Lung (tissue), 12 donors: ENCODE results near the gene C1QTNF7. TPM values are rescaled to one million over a fixed set of nuclear protein-coding genes. Genes with fewer than 3 reads are reported as not detected.

Experiments used
- ATAC-seq: fragments of 200-7000 bp; cut with Tn5 transposase; one replicate; pipeline ENCODE4 v1.9.1; 2020; ENCODE audit warnings: moderate number of reproducible peaks; ENCODE audit not compliant: insufficient read depth, low FRiP score
- DNase-seq, 3 donors: peaks; one replicate each; pipeline ENCODE4 v3.0.0-alpha.2; 2013 to 2017
- H3K27ac ChIP-seq, 2 donors: one replicate each; pipeline ENCODE4 v1.5.1; 2013; ENCODE audit warnings: mild to moderate bottlenecking in 2 of 2, moderate library complexity in 2 of 2, control low read depth in 1 of 2, inconsistent platforms in 1 of 2, low read depth in 1 of 2, low read length in 1 of 2
- H3K27me3 ChIP-seq, 3 donors: one replicate each; pipeline ENCODE4 v1.5.1; 2013; ENCODE audit warnings: low read length in 2 of 3; ENCODE audit not compliant: control insufficient read depth in 3 of 3, insufficient read depth in 3 of 3
- H3K36me3 ChIP-seq, 4 donors: one replicate each; pipeline ENCODE4 v1.5.1; 2013; ENCODE audit warnings: low read length in 4 of 4, mild to moderate bottlenecking in 1 of 4, moderate library complexity in 1 of 4; ENCODE audit not compliant: control insufficient read depth in 4 of 4, insufficient read depth in 4 of 4
- H3K4me1 ChIP-seq, 5 donors: one replicate each; pipeline ENCODE4 v1.5.1; 2013; ENCODE audit warnings: low read length in 5 of 5, mild to moderate bottlenecking in 2 of 5, moderate library complexity in 1 of 5; ENCODE audit not compliant: control insufficient read depth in 5 of 5, insufficient read depth in 5 of 5
- H3K4me3 ChIP-seq: one replicate; pipeline ENCODE4 v1.5.1; 2013; ENCODE audit warnings: mild to moderate bottlenecking, control low read depth, moderate library complexity
- H3K9ac ChIP-seq, 2 donors: one replicate each; pipeline ENCODE4 v1.5.1; 2013; ENCODE audit warnings: low read length in 2 of 2, control low read depth in 1 of 2; ENCODE audit not compliant: insufficient read depth in 1 of 2
- H3K9me3 ChIP-seq, 4 donors: one replicate each; pipeline ENCODE4 v1.5.1; 2013; ENCODE audit warnings: low read length in 3 of 4, mild to moderate bottlenecking in 1 of 4, moderate library complexity in 1 of 4; ENCODE audit not compliant: control insufficient read depth in 4 of 4, insufficient read depth in 3 of 4
- WGBS, 2 donors: extraction: QIAGEN DNeasy Blood & Tissue Kit; methylation state at CpG; one replicate each; pipeline ENCODE4 v1.1.7; 2013; 5-methylcytosine and 5-hydroxymethylcytosine counted together
- polyA plus RNA-seq, 2 donors: library from polyadenylated mRNA; stranded (reverse); fragments of 200-250 nt; gene quantifications; one replicate each; pipeline ENCODE4 v1.2.1, GENCODE V29; 2013
- total RNA-seq, 2 donors: library from RNA; depleted of rRNA in 1 of 2; stranded (reverse); fragments of >200 nt in 1 of 2; gene quantifications; one replicate each; pipeline ENCODE4 v1.2.1, GENCODE V29; 2014 to 2021
- TF ChIP-seq, protein P1 (sequence below): IDR thresholded peaks from 2 replicates; pipeline ENCODE4 v1.5.1; 2012; ENCODE audit warnings: mild to moderate bottlenecking; ENCODE audit errors: control extremely low read depth, extremely low read depth
- donor health status: control.
- donor health status: control.
- donor health status: Bipolar disorder and iron deficiency.
- donor health status: healthy.
- donor health status: DM: yes; HTN: yes; CAD: no.

Gene C1QTNF7
- total and polyA plus RNA-seq, 4 donors: 0.38 to 10.5 (median 2.3) TPM

DNA sequence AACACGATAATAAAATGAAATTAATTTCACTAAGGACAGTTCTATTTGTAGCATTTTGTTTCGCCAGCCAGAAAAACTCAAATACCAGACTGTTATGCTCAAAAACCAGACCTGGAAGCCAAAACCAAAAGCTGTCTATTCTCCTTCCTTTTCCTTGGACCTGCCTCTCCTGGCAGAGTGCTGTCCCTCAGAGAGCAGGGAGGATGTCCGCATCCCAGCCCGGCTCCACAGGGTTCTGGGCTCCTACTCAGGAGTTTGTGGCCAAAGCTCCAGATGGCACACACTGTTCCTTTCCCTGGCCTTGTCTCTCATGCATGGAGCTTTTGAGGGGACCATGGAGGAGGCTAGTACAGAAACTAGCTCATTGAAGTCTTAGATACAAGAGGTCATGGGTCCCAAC is 41.9 kb upstream of the C1QTNF7 start:
- DNase-seq (no peak), ATAC-seq (no peak)
- TF ChIP-seq, protein P1, sequence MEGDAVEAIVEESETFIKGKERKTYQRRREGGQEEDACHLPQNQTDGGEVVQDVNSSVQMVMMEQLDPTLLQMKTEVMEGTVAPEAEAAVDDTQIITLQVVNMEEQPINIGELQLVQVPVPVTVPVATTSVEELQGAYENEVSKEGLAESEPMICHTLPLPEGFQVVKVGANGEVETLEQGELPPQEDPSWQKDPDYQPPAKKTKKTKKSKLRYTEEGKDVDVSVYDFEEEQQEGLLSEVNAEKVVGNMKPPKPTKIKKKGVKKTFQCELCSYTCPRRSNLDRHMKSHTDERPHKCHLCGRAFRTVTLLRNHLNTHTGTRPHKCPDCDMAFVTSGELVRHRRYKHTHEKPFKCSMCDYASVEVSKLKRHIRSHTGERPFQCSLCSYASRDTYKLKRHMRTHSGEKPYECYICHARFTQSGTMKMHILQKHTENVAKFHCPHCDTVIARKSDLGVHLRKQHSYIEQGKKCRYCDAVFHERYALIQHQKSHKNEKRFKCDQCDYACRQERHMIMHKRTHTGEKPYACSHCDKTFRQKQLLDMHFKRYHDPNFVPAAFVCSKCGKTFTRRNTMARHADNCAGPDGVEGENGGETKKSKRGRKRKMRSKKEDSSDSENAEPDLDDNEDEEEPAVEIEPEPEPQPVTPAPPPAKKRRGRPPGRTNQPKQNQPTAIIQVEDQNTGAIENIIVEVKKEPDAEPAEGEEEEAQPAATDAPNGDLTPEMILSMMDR: no peak
- Histone ChIP-seq H3K4me3 (no peak overlapping the region), H3K36me3 (peaks cover 0 to 4% (median 0%) of the 10 kb centered on the region in 4 donors), H3K9me3 (no peaks in the 10 kb centered on the region), H3K4me1 (peaks cover 0 to 5% (median 0%) of the 10 kb centered on the region in 5 donors), H3K27me3 (no peaks in the 10 kb centered on the region), H3K27ac (no peak overlapping the region), H3K9ac (no peak overlapping the region)
- 84 to 92% methylated on average over 4 of the region's 4 CpGs for WGBS, 2 donors

DNA sequence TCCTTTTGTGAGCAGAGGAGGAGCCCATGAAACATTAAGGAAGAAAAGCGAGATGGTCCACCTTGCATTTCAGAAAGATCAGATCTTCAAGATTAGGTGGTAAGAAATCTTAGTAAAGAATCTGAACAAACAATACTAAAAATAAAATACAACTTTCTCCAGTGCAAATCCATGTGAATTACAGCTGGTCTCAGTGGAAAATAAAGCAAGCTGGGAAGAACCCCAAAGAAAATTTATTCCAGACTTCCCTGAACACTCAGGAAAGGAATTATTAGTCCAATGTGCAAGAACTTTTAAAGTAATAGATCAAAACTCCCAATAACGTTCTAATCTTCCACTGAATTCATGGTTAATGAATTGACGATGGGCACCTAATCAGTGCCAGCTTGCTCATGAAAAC is 37.3 kb upstream of the C1QTNF7 start:
- Histone ChIP-seq H3K36me3 (no peaks in the 10 kb centered on the region), H3K9me3 (no peaks in the 10 kb centered on the region), H3K27me3 (no peaks in the 10 kb centered on the region), H3K4me3 (no peak overlapping the region), H3K27ac (no peak overlapping the region), H3K9ac (no peak overlapping the region), H3K4me1 (peaks cover 0 to 2% (median 0%) of the 10 kb centered on the region in 5 donors)
- ATAC-seq: no peak
- no peak for DNase-seq
- TF ChIP-seq, protein P1: no peak
- 85 to 88% methylated on average over 3 of the region's 3 CpGs for WGBS, 2 donors

DNA sequence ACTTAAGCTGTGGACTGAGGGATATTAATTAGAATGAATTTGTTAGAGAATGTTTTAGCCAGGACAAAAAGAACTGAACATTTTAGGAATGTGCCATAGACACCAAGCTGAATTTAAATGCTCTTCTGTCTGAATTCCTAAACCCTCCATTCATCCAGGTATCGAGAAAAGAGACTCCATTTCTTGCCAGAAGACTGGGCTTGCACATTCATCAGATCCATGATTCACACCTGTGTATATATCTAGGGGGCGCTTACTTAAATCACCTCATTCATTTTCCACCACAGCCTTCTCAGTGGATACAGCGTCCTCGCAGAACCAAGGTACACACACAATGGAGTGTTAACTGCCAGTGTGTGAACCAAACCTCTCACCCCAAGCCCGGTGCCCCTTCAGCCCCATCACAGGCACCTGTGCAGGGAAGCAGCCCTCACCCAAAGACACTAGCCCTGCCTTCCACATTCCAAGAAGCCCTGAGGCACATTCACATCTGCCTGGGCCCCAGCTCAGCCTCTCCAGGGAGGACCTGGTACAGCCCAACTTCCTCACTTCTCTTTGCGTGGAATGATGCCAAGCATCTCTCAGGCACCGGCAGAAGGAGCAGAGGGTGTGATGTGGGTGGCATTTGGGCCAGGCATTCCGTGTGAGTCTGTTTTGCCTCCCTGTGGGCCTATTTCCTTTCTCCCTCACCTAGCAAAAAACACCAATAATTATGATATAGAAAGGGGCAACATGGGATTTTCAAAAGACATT is 35.6 kb upstream of the C1QTNF7 start:
- ATAC-seq (no peak), DNase-seq (no peak)
- no peak overlapping the region for H3K9ac ChIP-seq
- H3K27me3 ChIP-seq: no peaks in the 10 kb centered on the region
- H3K4me1 ChIP-seq: peaks cover 0 to 4% (median 0%) of the 10 kb centered on the region in 5 donors
- 84 to 85% methylated on average over 8 of the region's 8 CpGs for WGBS, 2 donors
- H3K4me3 ChIP-seq: no peak overlapping the region
- no peaks in the 10 kb centered on the region for H3K9me3 ChIP-seq
- no peak overlapping the region for H3K27ac ChIP-seq
- TF ChIP-seq, protein P1: no peak
- no peaks in the 10 kb centered on the region for H3K36me3 ChIP-seq
